Measurements from ENCODE around the gene PLEKHA7.

Gene PLEKHA7

DNA sequence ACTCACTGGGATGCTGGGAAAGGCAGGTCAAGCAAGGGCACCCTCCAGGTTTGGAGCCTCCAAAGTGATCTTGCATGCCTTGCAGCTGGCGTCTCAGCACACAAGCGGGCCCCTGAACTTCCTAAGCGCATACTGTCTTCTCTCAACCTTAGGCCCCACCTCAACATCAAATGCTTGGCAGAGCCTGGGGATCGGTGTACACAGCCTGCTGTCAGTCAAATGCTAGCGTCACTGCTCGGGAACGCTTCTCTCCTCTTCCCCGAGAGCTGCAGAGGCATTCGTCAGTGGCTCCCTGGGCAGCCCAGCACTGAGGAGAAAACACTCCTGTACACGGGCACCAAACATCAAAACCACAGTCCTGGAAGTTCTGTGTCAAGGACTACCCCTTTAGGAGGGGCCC lies 150.8 kb downstream of the PLEKHA7 start:
- H3K4me3 ChIP-seq (ENCODE audit: low read length) = no peak overlapping the region
- DNase-seq (ENCODE audit: low read depth, low spot score) = no peak

DNA sequence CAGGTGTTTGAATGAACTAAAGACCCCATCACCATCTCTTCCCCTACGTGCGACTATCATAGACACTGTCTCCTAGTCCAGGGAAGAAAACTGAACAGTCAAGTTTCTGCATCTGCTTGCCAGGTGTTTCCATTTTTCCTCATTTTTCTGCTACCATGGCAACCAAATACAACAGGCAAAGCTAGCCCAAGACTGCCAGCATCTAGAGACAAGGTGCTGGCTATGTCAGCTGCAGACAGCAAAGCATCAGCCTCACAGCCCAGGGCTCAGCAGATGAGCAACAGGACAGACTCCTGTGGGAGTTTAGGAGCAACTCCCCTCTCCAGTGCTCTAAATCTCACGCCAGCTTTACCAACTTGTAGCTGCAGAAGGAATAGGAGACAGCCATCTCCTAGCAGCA lies 151.5 kb downstream of the PLEKHA7 start:
- no peak for DNase-seq (ENCODE audit: low read depth, low spot score)
- H3K4me3 ChIP-seq (ENCODE audit: low read length) = no peak overlapping the region

DNA sequence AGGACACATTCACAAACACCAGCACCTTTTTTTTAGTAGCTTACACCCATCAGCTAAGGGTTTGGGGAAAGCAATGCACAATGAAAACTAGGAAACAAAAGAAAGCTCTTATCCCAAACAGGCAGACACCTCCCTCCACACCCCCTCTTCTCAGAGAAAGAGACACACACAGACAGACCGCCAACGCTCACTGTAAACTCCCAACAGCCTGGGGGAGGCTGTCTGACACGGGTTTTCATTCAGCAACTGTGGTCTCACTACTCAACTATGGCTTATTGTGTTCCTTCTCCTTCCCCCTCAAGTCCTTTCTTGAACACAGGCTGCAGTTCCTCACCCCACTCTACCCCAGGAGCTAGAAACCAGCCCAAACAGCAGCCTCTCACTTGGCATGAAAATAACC lies 152.4 kb downstream of the PLEKHA7 start:
- no peak overlapping the region for H3K4me3 ChIP-seq (ENCODE audit: low read length)
- no peak for DNase-seq (ENCODE audit: low read depth, low spot score)

DNA sequence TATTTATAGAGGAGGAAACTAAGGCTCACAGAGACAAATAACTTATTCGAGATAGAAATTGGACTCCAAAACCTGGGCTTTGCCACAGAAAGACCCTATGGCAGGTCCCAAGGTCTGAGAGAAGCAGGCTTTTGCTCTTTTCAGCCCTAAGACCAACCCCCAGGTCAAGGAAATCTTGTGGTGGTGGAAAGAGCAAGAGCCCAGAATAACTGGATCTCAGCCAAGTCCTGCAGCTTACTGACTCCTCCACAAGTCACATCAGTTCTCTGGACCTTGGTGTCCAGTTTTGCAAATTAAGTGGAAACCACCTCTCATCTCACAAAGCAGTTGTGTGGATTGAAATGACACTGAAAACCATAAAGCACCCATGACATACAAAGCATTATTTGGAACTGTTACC lies 153.6 kb downstream of the PLEKHA7 start:
- no peak overlapping the region for H3K4me3 ChIP-seq (ENCODE audit: low read length)
- no peak for DNase-seq (ENCODE audit: low read depth, low spot score)

DNA sequence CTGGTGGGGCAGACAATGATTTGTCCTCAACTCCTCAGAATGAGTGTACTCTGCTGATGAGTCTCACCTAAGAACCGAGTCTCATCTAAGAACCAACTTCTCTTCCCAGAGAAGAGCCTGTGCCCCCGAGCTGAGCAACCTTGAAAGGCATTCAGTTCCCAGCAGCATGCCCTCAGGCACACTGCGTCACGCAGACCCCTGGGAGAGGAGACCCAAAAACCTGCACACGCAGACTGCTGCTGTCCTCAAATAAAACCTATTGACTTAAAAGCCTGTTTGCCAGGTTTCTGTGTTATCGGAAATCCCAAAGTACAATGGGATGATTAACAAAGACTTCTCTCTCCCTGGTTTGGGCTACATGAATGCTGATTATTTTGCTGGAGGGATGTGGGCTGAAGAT lies 154.6 kb downstream of the PLEKHA7 start:
- no peak overlapping the region for H3K4me3 ChIP-seq (ENCODE audit: low read length)
- DNase-seq (ENCODE audit: low read depth, low spot score) = no peak

DNA sequence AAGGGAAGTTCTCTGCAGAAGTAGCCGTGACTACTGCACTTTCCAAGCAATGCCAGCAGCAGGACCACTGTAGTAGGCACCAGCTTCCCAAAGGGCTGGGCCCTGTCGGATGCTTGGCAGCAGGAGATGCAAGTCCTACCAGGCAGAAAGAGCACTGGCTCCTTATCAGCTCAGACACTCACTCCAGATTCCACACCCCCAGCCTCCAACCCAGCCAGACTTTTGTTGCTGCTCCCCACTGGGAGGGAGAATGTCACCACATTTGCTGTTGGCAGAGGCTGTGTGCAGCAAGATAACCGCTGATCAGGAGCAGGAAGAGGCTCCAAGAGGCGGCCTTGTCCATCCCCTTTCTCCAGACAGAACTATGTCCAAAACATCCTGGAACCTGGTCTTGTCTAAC lies 157.0 kb downstream of the PLEKHA7 start:
- H3K4me3 ChIP-seq (ENCODE audit: low read length) = no peak overlapping the region
- no peak for DNase-seq (ENCODE audit: low read depth, low spot score)

DNA sequence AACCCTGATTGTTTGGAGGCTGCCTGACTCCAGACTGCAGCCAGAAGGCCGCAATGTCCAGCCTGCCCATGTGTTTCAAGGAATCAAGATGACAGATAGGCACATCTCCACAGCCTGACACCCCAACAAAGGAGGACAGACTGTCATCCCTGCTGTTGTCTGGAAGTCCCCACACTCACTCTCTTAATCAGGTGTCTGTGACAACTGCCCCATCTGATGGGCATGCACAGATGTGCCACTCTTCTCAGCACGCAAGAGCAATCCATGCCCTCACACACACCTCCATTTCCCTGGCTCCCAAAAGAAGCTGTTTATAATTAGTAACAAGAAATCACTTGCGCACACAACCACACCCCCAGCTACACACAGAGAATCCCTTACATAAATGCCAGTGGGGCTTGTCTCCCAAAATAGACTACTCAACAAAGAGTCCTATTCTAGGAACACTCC lies 158.2 kb downstream of the PLEKHA7 start:
- DNase-seq (ENCODE audit: low read depth, low spot score) = no peak
- no peak overlapping the region for H3K4me3 ChIP-seq (ENCODE audit: low read length)

DNA sequence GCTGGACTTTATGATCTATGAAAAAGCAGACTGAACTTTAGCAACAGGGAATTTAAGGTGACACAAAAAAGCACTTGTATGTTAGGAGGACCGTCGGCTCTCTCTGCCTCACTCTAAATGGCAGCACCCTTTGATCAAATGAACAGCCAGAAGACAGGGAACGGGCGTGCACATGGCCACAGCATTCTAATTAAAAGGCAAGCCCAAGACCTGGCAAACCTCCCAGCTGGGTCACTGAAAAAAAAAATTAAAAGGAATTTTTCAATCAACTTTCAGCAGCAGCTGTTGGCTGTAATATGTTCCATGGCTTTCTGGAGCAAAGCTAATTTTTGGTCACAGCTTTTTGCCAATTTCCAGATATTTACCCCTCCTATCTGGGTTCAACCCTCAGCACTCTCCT lies 159.2 kb downstream of the PLEKHA7 start:
- no peak for DNase-seq (ENCODE audit: low read depth, low spot score)

DNA sequence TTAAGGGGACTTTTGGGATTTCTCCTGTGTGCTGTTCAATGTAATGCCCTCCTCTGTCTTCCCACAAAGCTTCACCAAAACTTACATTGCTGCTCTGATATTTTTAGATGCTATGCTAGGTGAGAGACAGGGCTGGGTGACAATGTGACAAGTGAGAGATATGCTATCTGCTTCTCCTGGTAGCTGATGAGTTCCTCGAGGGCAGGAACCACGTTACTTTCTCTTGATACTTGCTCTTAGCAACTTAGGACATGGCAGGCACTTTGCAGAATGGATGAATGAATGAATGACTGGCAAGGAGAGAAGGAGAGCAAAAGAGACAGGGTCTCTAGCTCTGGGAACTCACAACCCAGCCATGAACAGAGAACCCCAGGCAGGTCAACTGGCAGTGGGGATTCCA lies 160.4 kb downstream of the PLEKHA7 start:
- no peak for DNase-seq (ENCODE audit: low read depth, low spot score)
- H3K4me3 ChIP-seq (ENCODE audit: low read length) = no peak overlapping the region

More for the DNA sequence above, 159.2 kb downstream of the PLEKHA7 start:
- H3K4me3 ChIP-seq (ENCODE audit: low read length) = no peak overlapping the region

DNA sequence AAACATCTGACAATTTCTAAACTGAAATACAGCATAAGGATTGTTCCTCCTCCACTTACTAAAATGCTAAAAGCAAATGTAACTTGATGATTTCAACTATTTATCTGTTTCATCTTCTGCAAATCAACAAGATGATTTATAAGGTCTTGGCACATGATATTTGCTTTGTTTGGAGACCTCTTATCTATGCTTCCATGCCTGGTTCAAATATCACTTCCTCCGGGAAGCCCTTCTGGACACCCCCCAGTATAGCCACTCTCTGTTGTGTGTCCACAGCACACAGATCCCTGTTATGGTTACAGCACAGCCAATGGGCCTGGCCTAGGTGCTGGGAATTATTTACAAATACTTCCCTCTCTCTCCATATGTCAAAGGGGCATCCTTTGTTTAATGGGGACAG lies 160.9 kb downstream of the PLEKHA7 start:
- DNase-seq (ENCODE audit: low read depth, low spot score) = no peak
- H3K4me3 ChIP-seq (ENCODE audit: low read length) = no peak overlapping the region

DNA sequence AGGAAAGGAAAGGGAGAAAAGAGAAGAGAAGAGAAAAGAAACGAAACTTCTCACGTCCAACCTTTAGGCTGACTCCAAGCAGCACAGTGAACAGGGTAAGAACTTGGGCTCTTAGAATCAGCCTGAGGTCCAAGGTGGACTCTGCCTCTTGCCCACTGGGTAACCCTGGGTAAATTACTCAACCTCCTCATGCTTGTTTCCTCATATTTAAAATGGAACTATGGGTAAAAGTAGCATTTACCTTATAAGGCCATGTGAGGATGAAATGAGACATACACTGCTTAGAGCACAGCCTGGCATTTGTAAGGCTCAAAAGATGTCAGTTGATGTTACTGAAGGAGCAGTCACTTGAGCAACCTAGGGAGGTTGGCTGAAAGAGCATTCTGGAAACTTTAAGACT lies 167.9 kb downstream of the PLEKHA7 start:
- H3K4me3 ChIP-seq (ENCODE audit: low read length) = no peak overlapping the region
- no peak for DNase-seq (ENCODE audit: low read depth, low spot score)

DNA sequence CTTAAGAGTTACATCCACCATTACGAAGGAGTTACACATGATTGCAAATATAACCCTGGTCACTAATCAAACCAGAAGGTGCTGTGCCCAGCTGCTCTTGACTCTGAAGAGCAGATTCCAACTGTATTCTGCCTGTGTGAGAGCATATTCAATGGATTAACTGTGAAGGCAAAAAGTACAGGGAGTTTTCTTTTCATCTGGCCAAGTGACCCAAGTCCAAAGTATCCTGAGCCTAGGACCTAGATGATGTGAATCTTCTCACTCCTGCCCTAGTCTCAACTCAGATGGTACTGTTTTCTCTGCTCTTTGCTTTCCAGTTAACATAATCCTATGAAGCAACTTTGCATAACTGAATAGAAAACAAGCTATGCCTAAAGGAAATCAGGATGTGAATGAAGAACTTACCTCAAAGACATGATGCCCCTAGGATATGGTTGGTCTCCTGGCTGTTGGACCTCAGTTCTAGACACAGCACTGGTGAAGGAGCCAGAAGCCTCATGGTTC lies 169.9 kb downstream of the PLEKHA7 start:
- H3K4me3 ChIP-seq (ENCODE audit: low read length) = no peak overlapping the region
- DNase-seq (ENCODE audit: low read depth, low spot score) = no peak

DNA sequence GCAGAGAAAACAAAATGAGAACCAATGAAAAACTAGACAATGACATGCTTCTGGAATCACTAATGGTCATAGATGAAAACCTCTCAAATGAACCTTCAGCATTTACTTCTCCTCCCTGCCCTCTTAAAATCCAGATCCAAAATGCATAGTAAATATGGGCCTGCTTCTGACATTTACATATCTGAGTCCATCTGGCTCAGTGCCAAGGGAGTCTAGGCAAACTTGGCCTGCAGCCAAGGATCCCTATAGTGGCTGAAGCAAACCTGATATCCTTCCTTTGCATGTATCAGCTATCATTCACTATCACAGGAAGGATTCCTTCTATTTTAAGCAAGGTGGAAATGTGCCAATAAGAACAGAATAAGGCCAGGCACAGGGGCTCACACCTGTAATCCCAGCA lies 170.9 kb downstream of the PLEKHA7 start:
- no peak for DNase-seq (ENCODE audit: low read depth, low spot score)
- no peak overlapping the region for H3K4me3 ChIP-seq (ENCODE audit: low read length)

DNA sequence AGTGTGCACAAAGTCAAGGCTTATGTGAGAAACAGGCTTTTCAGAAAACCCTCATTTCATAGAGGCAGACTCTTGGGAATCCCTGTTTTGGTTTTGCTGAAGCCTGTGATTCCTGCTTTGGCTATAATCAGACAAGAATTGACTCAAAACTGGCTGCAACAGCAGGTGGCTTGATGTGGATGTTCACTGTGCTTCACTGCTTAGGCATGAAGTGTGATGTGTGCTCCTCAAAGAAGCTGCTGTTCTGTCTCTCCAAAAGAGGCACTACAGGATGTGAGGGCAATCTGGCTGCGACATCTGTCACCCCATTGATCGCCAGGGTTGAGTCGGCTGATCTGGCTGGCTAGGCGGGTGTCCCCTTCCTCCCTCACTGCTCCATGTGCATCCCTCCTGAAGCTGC lies 172.2 kb downstream of the PLEKHA7 start:
- H3K4me3 ChIP-seq (ENCODE audit: low read length) = no peak overlapping the region
- no peak for DNase-seq (ENCODE audit: low read depth, low spot score)

DNA sequence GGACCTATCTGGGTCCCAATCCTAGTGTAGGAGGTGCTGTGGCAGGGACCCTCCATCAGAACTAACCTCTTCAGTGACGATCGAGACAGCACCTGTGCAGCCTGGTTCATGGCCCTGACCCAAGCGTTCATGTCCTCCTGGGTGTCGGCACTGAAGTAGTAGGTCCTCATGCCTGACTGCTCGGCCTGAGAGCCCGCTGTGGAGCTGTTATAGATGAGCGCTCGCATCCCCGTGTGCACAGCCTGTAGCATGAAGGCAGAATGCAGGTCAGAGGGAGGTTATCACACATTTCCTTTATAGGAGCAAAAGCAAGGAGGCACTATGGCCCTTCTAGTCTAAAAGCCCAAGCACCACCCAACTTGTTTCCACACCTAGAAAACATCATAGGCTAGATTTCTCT lies 172.7 kb downstream of the PLEKHA7 start:
- H3K4me3 ChIP-seq (ENCODE audit: low read length) = no peak overlapping the region
- DNase-seq (ENCODE audit: low read depth, low spot score) = no peak

DNA sequence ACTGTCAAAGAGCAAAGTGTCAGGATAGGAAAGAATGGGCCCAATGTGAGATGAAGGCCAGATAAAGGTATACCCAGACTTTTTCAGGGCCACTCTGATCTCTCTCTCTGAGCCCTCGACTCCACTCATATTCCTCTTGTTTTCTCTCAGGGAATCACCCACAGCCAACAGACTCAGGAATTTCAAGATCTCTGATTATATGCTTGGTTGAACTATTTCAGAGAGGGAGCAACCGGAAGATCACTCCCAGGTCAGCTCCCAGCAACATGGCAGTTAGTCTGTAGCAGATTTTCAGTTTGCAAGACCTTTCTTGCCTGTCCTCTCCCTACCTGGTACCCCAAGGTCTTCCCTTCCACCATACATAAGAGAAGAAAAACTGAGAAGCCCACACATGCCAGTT lies 173.3 kb downstream of the PLEKHA7 start:
- DNase-seq (ENCODE audit: low read depth, low spot score) = no peak
- no peak overlapping the region for H3K4me3 ChIP-seq (ENCODE audit: low read length)

DNA sequence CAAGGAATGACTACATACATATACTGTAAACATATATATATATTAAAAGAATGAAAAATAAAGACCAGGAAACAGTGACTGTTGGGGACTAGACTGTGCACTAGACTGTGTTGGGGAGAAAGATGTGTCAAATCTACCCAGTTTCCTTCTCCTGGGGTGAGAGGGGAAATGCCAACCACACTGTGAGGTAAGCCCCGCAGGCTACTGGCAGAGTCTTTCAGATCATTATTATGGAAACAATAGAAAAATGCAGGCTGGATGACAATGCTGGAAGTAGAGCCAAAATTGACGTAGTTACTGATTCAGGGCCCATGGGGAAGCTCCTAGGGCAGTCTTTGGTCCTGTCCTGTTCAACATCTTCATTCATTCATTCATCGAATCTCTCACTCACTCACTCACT lies 174.4 kb downstream of the PLEKHA7 start:
- DNase-seq (ENCODE audit: low read depth, low spot score) = no peak
- H3K4me3 ChIP-seq (ENCODE audit: low read length) = no peak overlapping the region

DNA sequence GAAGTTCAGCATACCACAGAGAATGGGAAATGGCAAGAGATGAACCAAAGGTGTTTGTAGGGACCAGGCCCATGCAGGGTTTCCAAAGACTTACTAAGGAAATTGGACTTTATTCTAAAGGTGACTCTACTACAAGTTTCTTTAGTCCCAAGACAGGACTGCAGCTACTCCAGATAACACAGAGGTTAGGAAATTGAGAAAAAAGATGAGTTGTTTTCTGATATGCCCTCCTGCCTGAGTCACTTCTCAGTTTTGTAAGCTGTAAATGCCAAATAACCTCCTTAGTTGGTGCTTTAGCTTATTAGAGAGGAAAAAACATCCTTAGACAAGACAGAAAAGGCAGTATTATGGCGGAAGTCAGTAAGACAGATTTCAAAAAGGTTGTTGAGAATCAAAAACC lies 179.8 kb downstream of the PLEKHA7 start:
- DNase-seq (ENCODE audit: low read depth, low spot score) = no peak
- no peak overlapping the region for H3K4me3 ChIP-seq (ENCODE audit: low read length)

DNA sequence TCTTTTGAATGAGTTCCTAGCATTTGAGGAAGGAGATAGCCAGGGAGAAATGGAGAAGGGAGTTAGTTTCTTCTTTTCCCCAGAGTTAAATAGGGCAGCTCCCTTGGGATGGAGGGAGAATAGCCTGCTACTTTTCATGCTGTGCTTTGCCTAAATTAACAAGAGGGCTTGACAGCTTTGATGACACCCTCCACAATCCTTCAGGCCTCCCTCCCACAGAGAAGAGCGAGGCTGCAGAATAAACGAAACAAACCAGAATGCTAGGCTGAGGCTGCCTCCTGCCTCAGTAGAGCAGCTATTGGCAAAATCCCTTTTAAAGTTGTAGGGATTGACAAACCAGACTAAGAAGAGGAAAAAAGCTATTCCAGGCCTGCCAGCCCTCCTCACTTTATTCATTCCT lies 181.2 kb downstream of the PLEKHA7 start:
- DNase-seq (ENCODE audit: low read depth, low spot score) = no peak
- no peak overlapping the region for H3K4me3 ChIP-seq (ENCODE audit: low read length)

DNA sequence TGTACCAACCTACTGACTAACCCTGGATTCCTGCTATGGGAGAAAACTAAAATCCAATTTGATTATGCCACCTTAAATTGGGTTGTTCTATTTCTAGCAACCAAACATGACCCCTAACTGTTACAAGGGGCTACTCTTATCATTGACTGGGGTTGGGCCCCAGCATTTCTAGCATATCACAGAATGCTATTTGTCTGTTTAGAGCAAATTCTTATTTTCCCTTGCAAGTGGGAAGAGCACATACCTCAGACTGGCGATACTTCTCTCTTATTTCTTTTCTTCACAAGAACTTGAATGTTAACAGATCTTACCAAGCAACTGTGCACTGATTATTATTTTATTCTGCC lies 182.0 kb downstream of the PLEKHA7 start:
- H3K4me3 ChIP-seq (ENCODE audit: low read length) = no peak overlapping the region
- DNase-seq (ENCODE audit: low read depth, low spot score) = no peak

DNA sequence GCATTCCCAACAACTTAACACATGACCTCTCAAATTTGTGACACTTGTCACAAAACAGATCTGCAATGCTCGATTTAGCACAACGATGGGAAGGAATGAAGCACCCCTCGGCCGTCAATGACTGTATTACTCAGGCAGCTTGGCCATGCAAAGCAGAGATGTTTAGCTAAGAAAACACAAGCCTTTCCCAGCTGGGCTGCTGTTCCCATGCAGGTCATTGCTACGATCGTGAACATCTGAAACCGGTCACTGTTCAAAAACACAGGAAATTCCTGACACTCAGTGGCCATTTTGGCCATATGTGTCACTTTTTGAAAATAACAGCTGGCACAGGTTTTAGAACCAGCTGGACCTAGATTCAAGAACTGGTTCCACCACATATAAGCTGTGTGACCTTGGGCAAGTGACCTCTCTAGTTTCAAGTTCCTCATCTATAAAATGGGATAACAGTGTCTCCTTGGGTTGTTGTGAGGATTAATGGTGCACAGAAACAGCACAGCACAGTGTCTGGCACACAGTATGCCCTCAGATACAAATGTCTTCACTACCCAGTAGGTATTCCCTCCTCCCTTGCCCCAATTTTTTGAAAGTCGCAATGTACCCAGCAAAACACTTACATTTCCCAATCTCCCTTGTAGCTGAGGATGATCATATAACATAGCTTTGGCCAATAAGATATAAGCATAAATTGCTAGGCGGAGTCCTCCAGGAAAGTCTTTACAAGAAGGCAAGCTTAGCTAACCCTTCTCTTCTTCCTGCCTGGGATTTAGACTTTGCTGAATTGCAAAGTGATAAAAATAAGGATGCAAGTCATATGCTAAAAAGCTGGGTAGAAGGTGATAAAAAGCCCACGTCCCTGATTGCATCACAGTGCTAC lies 182.7 kb downstream of the PLEKHA7 start:
- H3K4me3 ChIP-seq (ENCODE audit: low read length) = no peak overlapping the region
- DNase-seq (ENCODE audit: low read depth, low spot score) = no peak

Data from Jurkat, Clone E6-1 (cell line).